CD4-positive, alpha-beta T cell treated with Interleukin-15 for 1 hour (primary cell): ENCODE measurements around the gene SRRM4.

Experiments
- DNase-seq: peaks from one replicate; pipeline ENCODE4 v3.0.0-alpha.2; 2020

The SRRM4 gene

GRCh38 chr12:119171691-119172425 lies 190.5 kb downstream of the SRRM4 start:
- DNase-seq: no peak

GRCh38 chr12:119175081-119175480 lies 193.7 kb downstream of the SRRM4 start:
- DNase-seq: no peak

- DNase-seq: no peak
Observed at GRCh38 chr12:119176267-119177055, 195.1 kb downstream of the SRRM4 start.

DNA sequence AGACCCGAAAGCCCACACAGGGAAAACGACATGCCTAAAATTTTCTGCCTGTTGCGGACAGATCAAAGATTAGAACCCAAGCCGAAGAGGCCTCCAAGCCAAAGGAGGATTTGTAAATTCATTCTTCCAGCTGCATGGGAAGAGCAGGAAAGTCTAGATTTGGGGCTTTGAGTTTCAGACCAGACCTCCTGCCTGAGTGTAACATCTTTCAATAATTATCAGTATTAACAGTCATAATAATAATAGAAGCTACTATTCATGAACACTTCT lies 195.7 kb downstream of the SRRM4 start:
- no peak for DNase-seq

- no peak for DNase-seq
Observed at GRCh38 chr12:119177724-119178380, 196.5 kb downstream of the SRRM4 start.

DNA sequence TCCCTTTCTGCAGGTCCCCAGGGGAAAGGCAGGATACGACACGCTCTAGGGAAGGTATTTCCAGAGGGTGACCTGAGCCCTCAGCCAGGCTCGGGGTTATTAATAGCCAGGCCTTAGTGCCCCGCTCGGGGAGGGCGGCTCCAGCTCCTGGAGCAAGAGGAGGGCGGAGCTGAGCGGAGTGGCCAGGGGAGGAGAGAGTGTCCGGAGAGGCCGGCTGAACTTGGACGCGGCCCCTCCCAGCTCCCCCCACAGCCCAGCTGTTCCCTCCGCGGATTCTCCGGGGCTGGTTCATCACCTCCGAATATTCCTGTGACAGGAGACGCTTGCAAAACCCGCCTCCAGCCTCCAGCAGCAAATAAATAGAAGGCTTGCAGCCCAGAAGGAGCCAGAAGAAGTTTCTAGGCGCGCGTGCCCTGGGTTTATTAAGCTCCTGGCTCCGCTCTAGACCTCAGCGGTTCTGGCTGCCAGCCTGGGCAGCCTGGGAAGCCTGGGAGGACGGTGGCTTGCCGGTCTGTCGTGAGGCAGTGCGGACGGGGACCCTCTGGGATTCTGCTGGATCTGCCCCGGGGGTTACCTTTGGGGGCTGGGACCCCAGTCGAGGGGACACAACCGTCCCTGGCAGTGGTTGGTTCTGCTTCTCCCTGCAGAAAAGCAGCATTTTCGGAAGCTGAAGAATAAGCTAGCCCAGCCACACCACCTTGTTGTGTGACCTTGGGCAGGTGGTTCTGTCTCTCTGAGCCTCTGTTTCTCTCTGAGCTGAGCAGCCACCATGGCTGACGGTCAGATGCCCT lies 197.4 kb downstream of the SRRM4 start, which contains the start of gene HSPB8:
Gene HSPB8, plus strand, starts transcription at position 388 of the 791 bp plus-strand sequence. Its CDS starts 382 bp downstream, at position 770.
- no peak for DNase-seq

GRCh38 chr12:119179335-119180021 lies 198.1 kb downstream of the SRRM4 start:
- DNase-seq: no peak

GRCh38 chr12:119180380-119181040 lies 199.2 kb downstream of the SRRM4 start:
- DNase-seq: no peak

DNA sequence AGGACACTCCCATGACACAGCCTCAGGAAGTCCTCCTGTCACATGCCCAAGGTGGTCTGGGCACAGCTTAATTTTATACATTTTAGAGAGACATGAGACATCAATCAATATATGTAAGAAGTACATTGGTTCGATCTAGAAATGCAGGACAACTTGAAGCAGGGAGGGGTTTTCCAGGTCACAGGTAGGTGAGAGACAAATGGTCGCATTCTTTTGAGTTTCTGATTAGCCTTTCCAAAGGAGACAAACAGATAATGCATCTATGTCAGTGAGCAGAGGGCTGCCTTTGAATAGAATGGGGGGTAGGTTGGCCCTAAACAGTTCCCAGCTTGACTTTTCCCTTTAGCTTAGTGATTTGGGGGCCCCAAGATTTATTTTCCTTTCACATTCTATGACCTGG lies 199.9 kb downstream of the SRRM4 start:
- DNase-seq: no peak

- no peak for DNase-seq
Observed at GRCh38 chr12:119181944-119182343, 200.6 kb downstream of the SRRM4 start.

DNA sequence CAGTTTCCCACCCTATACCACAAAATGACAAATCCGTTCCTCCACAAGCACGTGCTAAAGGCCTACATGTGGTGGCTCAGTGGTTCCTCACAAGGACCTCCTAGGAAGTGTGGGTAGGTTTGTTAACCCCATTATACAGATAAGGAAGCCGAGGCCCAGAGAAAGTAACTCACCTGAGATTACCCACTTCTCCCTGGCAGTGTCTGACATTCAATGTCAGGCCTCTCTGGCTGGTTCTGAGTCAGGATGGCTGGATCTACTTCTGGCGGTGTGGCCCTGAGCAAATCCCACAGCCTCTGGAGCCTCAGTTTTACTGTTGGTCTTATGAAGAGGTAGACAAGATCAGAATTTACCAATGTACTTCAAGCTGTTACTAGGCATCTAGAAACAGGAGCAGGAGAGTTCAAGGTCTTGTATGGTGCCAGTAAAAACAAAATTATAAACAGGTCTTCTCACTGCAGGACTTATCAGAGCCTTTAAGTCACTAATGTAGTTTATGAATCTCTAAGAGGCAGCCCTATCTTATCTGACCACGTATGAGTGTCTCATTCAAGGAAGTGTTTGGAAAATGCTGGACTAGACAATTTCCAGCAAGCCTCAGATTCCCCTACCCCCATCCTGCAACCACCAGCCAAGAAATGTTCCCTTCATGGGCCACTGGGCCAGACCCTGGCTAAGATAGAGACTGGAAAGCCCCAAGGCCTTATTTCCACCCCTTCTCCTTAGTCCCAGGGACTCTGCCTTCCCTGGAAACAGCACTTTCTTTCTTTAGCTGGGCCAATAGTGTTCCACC lies 201.6 kb downstream of the SRRM4 start:
- no peak for DNase-seq

GRCh38 chr12:119183942-119184695 lies 202.8 kb downstream of the SRRM4 start:
- no peak for DNase-seq

- no peak for DNase-seq
Observed at GRCh38 chr12:119195256-119195655, 213.9 kb downstream of the SRRM4 start.

DNA sequence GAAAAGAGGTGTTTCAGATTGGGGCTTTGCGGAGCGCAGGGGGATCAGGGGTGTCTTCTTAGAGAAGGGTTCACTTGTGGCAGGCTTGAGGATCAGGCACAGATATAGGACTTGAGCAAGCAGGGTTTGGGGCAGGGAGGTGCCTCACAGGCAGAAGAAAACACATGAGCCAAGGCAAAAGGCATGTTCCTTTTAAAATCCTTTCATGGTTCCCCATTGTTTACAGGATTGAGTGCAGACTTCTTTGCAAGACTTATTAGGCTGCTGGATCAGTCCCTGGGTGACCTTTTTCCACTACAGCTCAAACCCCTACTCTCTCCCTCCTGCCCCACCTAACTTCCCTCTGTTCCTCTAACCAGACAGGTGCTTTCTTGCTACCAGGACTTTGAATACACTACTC lies 217.1 kb downstream of the SRRM4 start:
- no peak for DNase-seq

DNA sequence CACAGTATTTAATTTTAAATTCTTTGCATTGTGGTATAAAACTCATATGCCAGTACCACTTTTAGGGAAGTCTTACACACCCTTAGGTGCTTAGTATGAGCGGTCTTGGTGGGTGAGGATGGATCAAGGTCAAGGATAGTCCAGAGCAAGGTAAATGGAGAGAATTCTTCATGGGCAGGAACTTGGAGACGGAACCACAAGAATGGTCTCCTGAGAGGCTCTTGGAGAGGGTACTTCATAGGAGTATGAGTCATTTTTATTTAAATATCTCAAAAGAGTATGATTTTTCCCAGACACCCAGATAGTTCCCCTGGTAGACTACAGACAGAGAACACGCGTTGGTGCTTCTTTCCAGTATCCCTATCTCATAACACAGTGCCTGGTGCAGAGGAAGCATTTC lies 219.3 kb downstream of the SRRM4 start:
- DNase-seq: no peak

GRCh38 chr12:119201789-119202543 lies 220.6 kb downstream of the SRRM4 start:
- no peak for DNase-seq

DNA sequence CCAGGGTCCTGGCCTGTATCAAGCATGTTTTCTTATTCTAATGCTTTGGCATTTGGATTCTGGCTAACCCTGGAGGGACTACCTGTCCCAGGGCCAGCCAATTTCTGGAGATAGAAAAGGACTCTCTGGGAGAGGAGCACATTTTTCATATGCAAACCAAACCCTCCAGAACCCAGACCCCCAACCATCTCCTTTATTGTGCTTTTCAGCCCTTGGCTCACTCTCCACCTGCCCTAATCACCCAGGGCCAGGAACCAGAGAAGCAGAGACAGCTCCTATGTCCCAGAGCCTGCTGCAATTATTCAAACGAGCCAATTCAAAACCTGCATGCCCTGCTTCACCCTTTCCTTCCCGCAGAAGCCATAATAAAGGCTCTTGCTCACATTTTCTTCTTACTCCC lies 221.2 kb downstream of the SRRM4 start:
- no peak for DNase-seq

GRCh38 chr12:119204131-119204530 lies 222.8 kb downstream of the SRRM4 start:
- no peak for DNase-seq

GRCh38 chr12:119204671-119205285 lies 223.4 kb downstream of the SRRM4 start:
- no peak for DNase-seq
